Esophagus muscularis mucosa (tissue), 4 donors: ENCODE results near the gene YDJC. TPM values are rescaled to one million over a fixed set of nuclear protein-coding genes. Genes with fewer than 3 reads are reported as not detected.

Experiments used
- DNase-seq: peaks from one replicate; pipeline ENCODE4 v3.0.0-alpha.2; 2017; ENCODE audit errors: extremely low spot score
- H3K27ac ChIP-seq, 4 donors: fragments of 200-600 bp; sonication (generic); replicated peaks in 1 of 4; 1 replicate in 3 of 4; 2 replicates in 1 of 4; pipeline ENCODE4 v1.5.1; 2016 to 2019; ENCODE audit warnings: mild to moderate bottlenecking in 1 of 4
- H3K27me3 ChIP-seq, 4 donors: fragments of 200-600 bp; sonication (generic); one replicate each; pipeline versions ENCODE4 v1.5.1 to v1.6.0; 2016 to 2019
- H3K36me3 ChIP-seq, 4 donors: fragments of 200-600 bp; sonication (generic); one replicate each; pipeline ENCODE4 v1.5.1; 2016 to 2019
- H3K4me1 ChIP-seq, 4 donors: fragments of 200-600 bp; sonication (generic); one replicate each; pipeline ENCODE4 v1.5.1; 2016 to 2019
- H3K4me3 ChIP-seq, 4 donors: fragments of 200-600 bp; sonication (generic); 1 replicate in 2 of 4; 2 replicates in 2 of 4; pipeline ENCODE4 v1.5.1; 2016 to 2019; ENCODE audit warnings: mild to moderate bottlenecking in 4 of 4, moderate library complexity in 1 of 4
- H3K9me3 ChIP-seq, 4 donors: fragments of 200-600 bp; sonication (generic); 1 replicate in 3 of 4; 2 replicates in 1 of 4; pipeline ENCODE4 v1.5.1; 2016 to 2019
- CTCF ChIP-seq, 3 experiments: fragments of 200-600 bp in 2 of 3; fragments of 450-650 bp in 1 of 3; sonication (generic) in 2 of 3; IDR thresholded peaks; one replicate each; pipeline ENCODE4 v1.5.1; 2017 to 2019; ENCODE audit warnings: antibody characterized with exemption in 3 of 3, mild to moderate bottlenecking in 2 of 3, moderate library complexity in 1 of 3
- EP300 ChIP-seq: sonication (generic); formaldehyde crosslinking; IDR thresholded peaks from one replicate; pipeline ENCODE4 v1.6.1; 2017; ENCODE audit warnings: antibody characterized with exemption
- POLR2A ChIP-seq: fragments of 450-650 bp; IDR thresholded peaks from one replicate; pipeline ENCODE4 v1.6.1; 2017; ENCODE audit warnings: antibody characterized with exemption, moderate library complexity, mild to moderate bottlenecking, low read depth
- POLR2AphosphoS5 ChIP-seq, 2 donors: sonication (generic); formaldehyde crosslinking; IDR thresholded peaks; one replicate each; pipeline ENCODE4 v1.6.1; 2017; ENCODE audit warnings: antibody characterized with exemption in 2 of 2
- WGBS: methylation state at CpG from one replicate; pipeline ENCODE4 v1.1.5; 2018; 5-methylcytosine and 5-hydroxymethylcytosine counted together
- intact Hi-C: fragments of 100-400 bp; cut with DNase I; formaldehyde crosslinking; loops from one replicate; pipeline ENCODE4 v1.15.1; 2023
- total RNA-seq, 4 donors: library from RNA; depleted of rRNA; stranded (reverse); fragments of >200 nt; gene quantifications; one replicate each; pipeline versions ENCODE4 v1.1.0 to v1.2.1, GENCODE V29; 2016

The YDJC gene
- total RNA-seq, 4 donors from 2014 or later, result 13.7 to 33.7 (median 26.2) TPM

- DNase-seq, result no peak
- intact Hi-C loops, result no loop called here
- 95% methylated on average over 4 of the region's 4 CpGs for WGBS
- Histone ChIP-seq H3K9me3 (no peaks in the 10 kb centered on the region), H3K27me3 (no peaks in the 10 kb centered on the region), H3K27ac (no peak overlapping the region), H3K36me3 (peaks cover 0 to 8% (median 5%) of the 10 kb centered on the region in 4 donors), H3K4me3 (no peak overlapping the region), H3K4me1 (peaks cover 12 to 24% (median 17%) of the 10 kb centered on the region in 4 donors)
- TF ChIP-seq EP300, result no peak
- TF ChIP-seq CTCF (IDR thresholded peaks at IDR 0.05), result no peak
- TF ChIP-seq POLR2AphosphoS5 (IDR thresholded peaks at IDR 0.05), result no peak
- no peak for TF ChIP-seq POLR2A
Observed at GRCh38 chr22:21631025-21631424, 1.2 kb upstream of the YDJC start.

GRCh38 chr22:21628386-21629254 lies 1.2 kb downstream of the YDJC start:
- 67% methylated on average over 48 of the region's 74 CpGs for WGBS
- peaks cover 27 to 43% (median 34%) of the 10 kb centered on the region in 4 donors for H3K4me1 ChIP-seq
- peak overlapping the region; percentile 65 to 85 (median 78) for H3K27ac ChIP-seq
- intact Hi-C loops, result no loop called here
- peak overlapping the region; percentile 77 to 99 (median 92) for H3K4me3 ChIP-seq
- TF ChIP-seq POLR2A (no peak), CTCF (IDR thresholded peaks at IDR 0.05) (no peak), EP300 (no peak), POLR2AphosphoS5 (IDR thresholded peaks at IDR 0.05) (no peak)
- peaks cover 0 to 9% (median 7%) of the 10 kb centered on the region in 4 donors for H3K36me3 ChIP-seq
- no peaks in the 10 kb centered on the region for H3K9me3 ChIP-seq
- no peak for DNase-seq
- no peaks in the 10 kb centered on the region for H3K27me3 ChIP-seq

DNA sequence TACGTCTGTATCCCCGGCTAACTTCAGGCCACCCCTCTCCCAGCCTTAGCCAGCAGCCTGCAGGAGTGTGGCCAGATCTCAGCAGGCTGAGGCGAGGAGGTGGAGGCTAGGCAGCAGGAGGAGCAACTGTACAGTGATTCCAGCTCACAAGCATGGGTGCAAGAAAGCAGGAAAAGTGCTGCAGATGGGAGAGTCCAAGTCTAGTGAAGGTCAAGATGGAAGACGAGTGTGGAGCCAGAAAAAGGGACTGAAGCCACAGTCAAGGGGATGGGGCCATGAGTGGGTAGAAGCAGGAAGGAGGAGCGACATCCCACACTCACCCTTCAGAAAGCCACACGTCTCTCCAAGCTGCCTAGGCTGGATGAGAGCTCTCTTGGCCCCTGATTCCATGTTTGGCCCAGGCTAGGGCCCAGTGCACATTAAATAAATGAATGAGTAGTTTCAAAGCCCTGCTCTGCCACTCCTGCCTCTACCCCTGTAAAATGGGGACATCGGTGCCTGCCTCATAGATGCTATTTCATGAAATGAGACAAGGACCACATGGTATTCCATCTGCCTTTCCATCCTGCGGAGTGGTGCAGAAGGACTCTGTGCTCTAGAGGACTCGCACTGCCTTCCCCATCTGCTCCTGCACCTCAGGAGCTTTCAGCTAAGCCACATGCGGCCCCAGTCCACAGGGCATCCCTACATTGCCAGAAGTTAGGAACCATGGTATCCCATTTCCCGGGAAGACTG lies 2.9 kb downstream of the YDJC start:
- H3K27me3 ChIP-seq, result no peaks in the 10 kb centered on the region
- H3K9me3 ChIP-seq, result no peaks in the 10 kb centered on the region
- TF ChIP-seq CTCF (IDR thresholded peaks at IDR 0.05), result no peak
- no peak for TF ChIP-seq EP300
- no peak for TF ChIP-seq POLR2AphosphoS5 (IDR thresholded peaks at IDR 0.05)
- no peak for TF ChIP-seq POLR2A
- intact Hi-C loops, result no loop called here
- WGBS, result 79% methylated on average over 9 of the region's 11 CpGs
- peaks cover 0 to 25% (median 22%) of the 10 kb centered on the region in 4 donors for H3K36me3 ChIP-seq
- H3K4me1 ChIP-seq, result peaks cover 32 to 60% (median 50%) of the 10 kb centered on the region in 4 donors
- no peak overlapping the region for H3K27ac ChIP-seq
- no peak overlapping the region for H3K4me3 ChIP-seq
- no peak for DNase-seq

DNA sequence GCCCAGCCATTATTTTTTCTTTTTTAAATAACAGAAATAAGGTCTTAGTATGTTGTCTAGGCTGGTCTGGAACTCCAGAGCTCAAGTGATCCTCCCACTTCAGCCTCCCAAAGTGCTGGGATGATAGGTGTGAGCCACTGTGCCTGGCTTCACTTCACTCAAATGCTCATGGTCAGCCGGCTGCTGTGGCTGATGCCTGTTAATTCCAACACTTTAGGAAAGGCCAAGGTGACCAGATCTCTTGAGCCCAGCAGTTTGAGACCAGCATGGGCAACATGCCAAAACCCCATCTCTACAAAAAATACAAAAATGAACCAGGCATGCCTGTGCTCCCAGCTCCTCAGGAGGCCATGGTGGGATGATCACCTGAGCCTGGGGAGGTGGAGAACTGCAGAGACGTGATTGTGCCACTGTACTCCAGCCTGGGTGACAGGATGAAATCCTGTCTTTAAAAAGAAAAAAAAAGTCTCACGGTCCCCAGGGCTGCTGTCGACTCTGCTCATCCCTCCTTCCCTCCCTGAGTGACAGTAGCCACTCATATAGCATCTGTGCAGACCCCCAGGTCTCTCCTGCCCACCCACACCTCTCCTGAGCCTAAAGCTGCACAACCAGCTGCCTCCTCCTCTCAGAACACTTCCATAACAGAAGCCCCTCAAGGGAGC lies 3.6 kb downstream of the YDJC start:
- WGBS, result 67% methylated on average over 4 of the region's 4 CpGs
- Histone ChIP-seq H3K9me3 (no peaks in the 10 kb centered on the region), H3K27ac (no peak overlapping the region), H3K4me1 (peaks cover 33 to 62% (median 51%) of the 10 kb centered on the region in 4 donors), H3K4me3 (no peak overlapping the region), H3K27me3 (no peaks in the 10 kb centered on the region), H3K36me3 (peaks cover 0 to 25% (median 23%) of the 10 kb centered on the region in 4 donors)
- DNase-seq, result no peak
- TF ChIP-seq POLR2A (no peak), POLR2AphosphoS5 (IDR thresholded peaks at IDR 0.05) (no peak), CTCF (IDR thresholded peaks at IDR 0.05) (no peak)
- intact Hi-C loops, result no loop called here
